NB4 (cell line): ENCODE results near the gene MYD88.

ENCODE experiments used
- POLR2A ChIP-seq: IDR thresholded peaks from 2 replicates; pipeline ENCODE4 v1.6.1; 2011; ENCODE audit warnings: mild to moderate bottlenecking; ENCODE audit not compliant: insufficient read length; ENCODE audit errors: extremely low read depth
- TF ChIP-seq, protein P1 (sequence below): IDR thresholded peaks from one replicate; pipeline ENCODE4 v1.5.1; 2012; ENCODE audit warnings: low read depth, low read length
- TF ChIP-seq, protein P2 (sequence below): IDR thresholded peaks from 2 replicates; pipeline ENCODE4 v1.6.1; 2011; ENCODE audit warnings: low read depth, low read length

- TF ChIP-seq, protein P1, sequence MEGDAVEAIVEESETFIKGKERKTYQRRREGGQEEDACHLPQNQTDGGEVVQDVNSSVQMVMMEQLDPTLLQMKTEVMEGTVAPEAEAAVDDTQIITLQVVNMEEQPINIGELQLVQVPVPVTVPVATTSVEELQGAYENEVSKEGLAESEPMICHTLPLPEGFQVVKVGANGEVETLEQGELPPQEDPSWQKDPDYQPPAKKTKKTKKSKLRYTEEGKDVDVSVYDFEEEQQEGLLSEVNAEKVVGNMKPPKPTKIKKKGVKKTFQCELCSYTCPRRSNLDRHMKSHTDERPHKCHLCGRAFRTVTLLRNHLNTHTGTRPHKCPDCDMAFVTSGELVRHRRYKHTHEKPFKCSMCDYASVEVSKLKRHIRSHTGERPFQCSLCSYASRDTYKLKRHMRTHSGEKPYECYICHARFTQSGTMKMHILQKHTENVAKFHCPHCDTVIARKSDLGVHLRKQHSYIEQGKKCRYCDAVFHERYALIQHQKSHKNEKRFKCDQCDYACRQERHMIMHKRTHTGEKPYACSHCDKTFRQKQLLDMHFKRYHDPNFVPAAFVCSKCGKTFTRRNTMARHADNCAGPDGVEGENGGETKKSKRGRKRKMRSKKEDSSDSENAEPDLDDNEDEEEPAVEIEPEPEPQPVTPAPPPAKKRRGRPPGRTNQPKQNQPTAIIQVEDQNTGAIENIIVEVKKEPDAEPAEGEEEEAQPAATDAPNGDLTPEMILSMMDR: no peak
- TF ChIP-seq, protein P2, sequence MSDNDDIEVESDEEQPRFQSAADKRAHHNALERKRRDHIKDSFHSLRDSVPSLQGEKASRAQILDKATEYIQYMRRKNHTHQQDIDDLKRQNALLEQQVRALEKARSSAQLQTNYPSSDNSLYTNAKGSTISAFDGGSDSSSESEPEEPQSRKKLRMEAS: no peak
- TF ChIP-seq POLR2A: no peak
These were observed 15.6 kb downstream of the MYD88 start for GRCh38 chr3:38154033-38154494.
